Measurements from ENCODE around the gene AGER. TPM values are rescaled to one million over a fixed set of nuclear protein-coding genes. Genes with fewer than 3 reads are reported as not detected.

AGER gene
- total and polyA plus RNA-seq, 2 donors (not counting 3 experiments of a cell fraction or from before 2014, with no cell fraction given): 5.1 to 18.5 TPM

DNA sequence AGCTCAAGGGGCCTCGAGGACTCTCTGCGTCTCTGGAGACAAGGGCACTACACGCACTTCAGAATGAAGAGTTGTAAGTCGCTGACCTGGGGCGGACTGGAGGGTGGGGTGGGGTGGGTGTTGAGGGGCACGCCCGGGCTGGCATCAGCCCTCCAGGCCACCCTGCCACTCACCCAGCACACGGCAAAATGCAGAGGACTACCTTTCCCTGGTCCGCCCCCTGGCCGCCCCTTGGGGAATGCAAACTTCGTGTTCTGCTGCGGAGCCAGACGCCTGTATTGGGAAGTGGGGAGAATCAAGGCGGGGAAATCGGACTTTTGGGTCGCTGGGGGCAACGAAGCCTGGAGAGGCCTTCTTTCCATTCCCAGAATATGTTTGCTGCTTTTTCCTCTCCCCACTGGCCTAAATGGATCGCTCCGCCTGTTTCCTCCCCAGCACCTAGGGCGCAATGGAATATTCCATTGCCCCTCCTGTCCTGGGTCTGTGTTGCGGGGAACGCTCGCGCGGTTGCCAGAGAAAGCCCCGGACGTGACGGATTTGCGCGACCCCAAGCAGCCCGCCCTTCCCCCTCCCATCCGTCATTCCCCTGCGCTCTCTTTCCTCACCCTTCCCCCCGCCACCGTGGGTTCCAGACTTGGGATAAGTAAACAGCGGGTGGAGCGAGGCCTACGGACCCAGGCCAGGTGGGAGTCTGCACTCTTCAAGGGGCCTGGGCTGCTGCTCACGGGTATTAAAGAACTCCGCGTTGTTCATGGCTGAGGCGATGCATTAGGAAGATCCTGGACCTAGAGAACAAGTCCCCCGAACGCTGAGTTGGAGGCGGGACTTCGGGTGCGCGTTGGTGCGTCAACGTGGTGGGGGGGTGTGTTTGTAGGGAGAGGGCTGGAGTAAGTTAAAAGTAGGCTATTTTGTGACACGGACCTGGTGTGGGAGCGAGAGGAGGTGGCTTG is 30.2 kb downstream of the AGER start, which contains the start of gene PPT2:
Gene PPT2 (plus strand): TSS at position 578 of the 950 bp plus-strand sequence. CDS start 454 bp downstream, outside the sequence.
- BruUV-seq (replicated peaks): TSS peak; percentile 32
- intact Hi-C loops (cut with micrococcal nuclease): loop anchor here (1.0 kb wide), 4 partner anchors 22 to 41 kb away; partner anchors contain the start of genes AGPAT1 and FKBPL
- ChIA-PET POLR2A (no interaction called here), CTCF (interaction anchor here (0.7 to 1.2 kb wide), 6 partner anchors 12 to 42 kb away, joined by 3 to 7 read pairs (median 4); no protein-coding TSS in a partner anchor)
- Histone ChIP-seq H2AFZ (ENCODE audit: low read depth, low read length) (peak within 1 kb of the TSS; percentile 76), H3K36me3 (ENCODE audit: control insufficient read depth in 2 of 2, extremely low read depth in 1 of 2, insufficient read depth in 2 of 2, low read length in 2 of 2) (peaks cover 0 to 7% of the 10 kb centered on the region in 2 experiments), H3K9me1 (replicated peaks; ENCODE audit: control insufficient read depth, extremely low read depth, insufficient read depth, low read length) (no peaks in the 10 kb centered on the region), H3K4me2 (ENCODE audit: insufficient read depth, low read length) (peak within 1 kb of the TSS; percentile 40), H3K9ac (replicated peaks; ENCODE audit: extremely low read depth, insufficient read depth, low read length) (peak within 1 kb of the TSS; percentile 64), H3K4me3 (replicated peaks in 1 of 3; ENCODE audit: insufficient read depth in 1 of 3, low read depth in 1 of 3, low read length in 3 of 3) (peak within 1 kb of the TSS; percentile 41 to 71 (median 60)), H3K4me1 (ENCODE audit: control insufficient read depth, extremely low read depth, insufficient read depth, low read length) (peaks cover 24% of the 10 kb centered on the region), H3K27ac (ENCODE audit: insufficient read depth, low read depth, low read length) (peak within 1 kb of the TSS; percentile 51), H3K79me2 (ENCODE audit: control insufficient read depth, insufficient read depth, low read length) (peaks cover 4% of the 10 kb centered on the region), H3K27me3 (ENCODE audit: control insufficient read depth in 2 of 2, insufficient read depth in 2 of 2, low read length in 2 of 2) (peaks cover 4 to 5% of the 10 kb centered on the region in 2 experiments), H3K9me3 (replicated peaks; ENCODE audit: control insufficient read depth, insufficient read depth, low read length) (no peaks in the 10 kb centered on the region), H4K20me1 (replicated peaks; ENCODE audit: control insufficient read depth, extremely low read depth, insufficient read depth, low read length) (no peaks in the 10 kb centered on the region)
- no peak for TF ChIP-seq POLR2AphosphoS5 (IDR thresholded peaks at IDR 0.05; ENCODE audit: insufficient read depth, low read depth, low read length)
- no peak for TF ChIP-seq MYC (IDR thresholded peaks at IDR 0.05; ENCODE audit: low read depth, low read length)
- peak; percentile 61 for TF ChIP-seq POLR2A (IDR thresholded peaks at IDR 0.05; ENCODE audit: low read depth, low read length)
- no peak for TF ChIP-seq JUN (IDR thresholded peaks at IDR 0.05; ENCODE audit: borderline replicate concordance, insufficient read depth, insufficient read length, low read depth)
- no peak for TF ChIP-seq MAX (IDR thresholded peaks at IDR 0.05; ENCODE audit: insufficient read depth, insufficient read length)
- TF ChIP-seq, protein P1, sequence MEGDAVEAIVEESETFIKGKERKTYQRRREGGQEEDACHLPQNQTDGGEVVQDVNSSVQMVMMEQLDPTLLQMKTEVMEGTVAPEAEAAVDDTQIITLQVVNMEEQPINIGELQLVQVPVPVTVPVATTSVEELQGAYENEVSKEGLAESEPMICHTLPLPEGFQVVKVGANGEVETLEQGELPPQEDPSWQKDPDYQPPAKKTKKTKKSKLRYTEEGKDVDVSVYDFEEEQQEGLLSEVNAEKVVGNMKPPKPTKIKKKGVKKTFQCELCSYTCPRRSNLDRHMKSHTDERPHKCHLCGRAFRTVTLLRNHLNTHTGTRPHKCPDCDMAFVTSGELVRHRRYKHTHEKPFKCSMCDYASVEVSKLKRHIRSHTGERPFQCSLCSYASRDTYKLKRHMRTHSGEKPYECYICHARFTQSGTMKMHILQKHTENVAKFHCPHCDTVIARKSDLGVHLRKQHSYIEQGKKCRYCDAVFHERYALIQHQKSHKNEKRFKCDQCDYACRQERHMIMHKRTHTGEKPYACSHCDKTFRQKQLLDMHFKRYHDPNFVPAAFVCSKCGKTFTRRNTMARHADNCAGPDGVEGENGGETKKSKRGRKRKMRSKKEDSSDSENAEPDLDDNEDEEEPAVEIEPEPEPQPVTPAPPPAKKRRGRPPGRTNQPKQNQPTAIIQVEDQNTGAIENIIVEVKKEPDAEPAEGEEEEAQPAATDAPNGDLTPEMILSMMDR (IDR thresholded peaks at IDR 0.05; ENCODE audit: extremely low read depth in 1 of 2, insufficient read depth in 1 of 2, low read depth in 1 of 2, low read length in 2 of 2): peak in 1 of 2 donors; percentile 16
- no peak for TF ChIP-seq EZH2 (IDR thresholded peaks at IDR 0.05; ENCODE audit: borderline replicate concordance, low read depth, low read length, severe bottlenecking)
- no peak for TF ChIP-seq FOS (IDR thresholded peaks at IDR 0.05; ENCODE audit: borderline replicate concordance, insufficient read depth, low read length)
- dilution Hi-C loops (cut with MboI; ENCODE audit: extremely low pct_ligation_motif_present, low sequenced_read_pairs): no loop called here
- FAIRE-seq (peak; percentile 93), DNase-seq (ENCODE audit: low read depth, low spot score) (peak; percentile 94)

Data from endothelial cell of umbilical vein (primary cell).